Gastroesophageal sphincter (tissue), 4 donors: Measurements from ENCODE around the gene RNF223. TPM values are rescaled to one million over a fixed set of nuclear protein-coding genes. Genes with fewer than 3 reads are reported as not detected.

Experiments
- ATAC-seq: fragments of 150-250 bp; one replicate; pipeline ENCODE4 v1.9.1; 2016; ENCODE audit warnings: mild to moderate bottlenecking, moderate library complexity
- H3K27ac ChIP-seq, 4 donors: fragments of 200-600 bp; sonication (generic) in 3 of 4; 1 replicate in 3 of 4; 2 replicates in 1 of 4; pipeline ENCODE4 v1.5.1; 2016 to 2019
- H3K27me3 ChIP-seq: fragments of 200-600 bp; sonication (generic); one replicate; pipeline ENCODE4 v1.5.1; 2019
- H3K36me3 ChIP-seq, 2 donors: fragments of 200-600 bp; sonication (generic); one replicate each; pipeline ENCODE4 v1.5.1; 2019; ENCODE audit warnings: control low read depth in 1 of 2
- H3K4me1 ChIP-seq, 3 donors: fragments of 200-600 bp; sonication (generic); 1 replicate in 2 of 3; 2 replicates in 1 of 3; pipeline ENCODE4 v1.5.1; 2016 to 2019; ENCODE audit warnings: control low read depth in 2 of 3
- H3K4me3 ChIP-seq, 2 donors: fragments of 200-600 bp; sonication (generic); one replicate each; pipeline ENCODE4 v1.5.1; 2019; ENCODE audit warnings: mild to moderate bottlenecking in 1 of 2, moderate library complexity in 1 of 2
- H3K9me3 ChIP-seq, 3 donors: fragments of 200-600 bp; sonication (generic); one replicate each; pipeline ENCODE4 v1.5.1; 2017 to 2019; ENCODE audit warnings: control low read depth in 2 of 3
- EP300 ChIP-seq: sonication (generic); formaldehyde crosslinking; IDR thresholded peaks from one replicate; pipeline ENCODE4 v1.6.1; 2017; ENCODE audit warnings: antibody characterized with exemption, mild to moderate bottlenecking
- POLR2A ChIP-seq, 2 donors: fragments of 450-650 bp; IDR thresholded peaks; one replicate each; pipeline ENCODE4 v1.6.1; 2017; ENCODE audit warnings: antibody characterized with exemption in 2 of 2, mild to moderate bottlenecking in 2 of 2, moderate library complexity in 1 of 2
- POLR2AphosphoS5 ChIP-seq: sonication (generic); formaldehyde crosslinking; IDR thresholded peaks from one replicate; pipeline ENCODE4 v1.6.1; 2017; ENCODE audit warnings: antibody characterized with exemption
- WGBS, 2 donors: methylation state at CpG; one replicate each; pipeline ENCODE4 v1.1.5; 2018; ENCODE audit warnings: low coverage in 1 of 2; 5-methylcytosine and 5-hydroxymethylcytosine counted together
- total RNA-seq, 4 donors: library from RNA; depleted of rRNA; stranded (reverse); fragments of >200 nt; gene quantifications; one replicate each; pipeline ENCODE4 v1.1.0, GENCODE V29; 2016
- TF ChIP-seq, protein P1 (sequence below), 4 experiments: fragments of 200-600 bp in 2 of 4; fragments of 450-650 bp in 2 of 4; sonication (generic) in 1 of 4; IDR thresholded peaks; one replicate each; pipeline ENCODE4 v1.5.1; 2017 to 2019; ENCODE audit warnings: antibody characterized with exemption in 4 of 4, mild to moderate bottlenecking in 2 of 4, moderate library complexity in 2 of 4

Gene RNF223
- total RNA-seq, 4 donors from 2014 or later: 1.1 TPM; not detected in 3

GRCh38 chr1:1115786-1116700 lies 41.9 kb upstream of the RNF223 start, which contains the start of gene C1orf159:
Gene C1orf159 (minus strand): TSS chr1:1116089. CDS start chr1:1091543, 24,546 bp downstream.
- Histone ChIP-seq H3K9me3 (peaks cover 0 to 3% (median 0%) of the 10 kb centered on the region in 3 donors), H3K4me1 (peaks cover 0 to 21% (median 4%) of the 10 kb centered on the region in 3 donors), H3K27me3 (peaks cover 39% of the 10 kb centered on the region), H3K36me3 (peaks cover 0 to 23% of the 10 kb centered on the region in 2 donors), H3K4me3 (peak within 1 kb of the TSS; percentile 95 to 97), H3K27ac (peak within 1 kb of the TSS; percentile 52 to 89 (median 86))
- 0% methylated on average over 9 of the region's 128 CpGs; no CpG with 5 or more reads in 1 of the 2 donors for WGBS, 2 donors
- peak; percentile 100 for ATAC-seq
- TF ChIP-seq POLR2AphosphoS5 (peak; percentile 15), POLR2A (IDR thresholded peaks at IDR 0.05) (peak in 1 of 2 donors; percentile 25), EP300 (no peak)
- TF ChIP-seq, protein P1, sequence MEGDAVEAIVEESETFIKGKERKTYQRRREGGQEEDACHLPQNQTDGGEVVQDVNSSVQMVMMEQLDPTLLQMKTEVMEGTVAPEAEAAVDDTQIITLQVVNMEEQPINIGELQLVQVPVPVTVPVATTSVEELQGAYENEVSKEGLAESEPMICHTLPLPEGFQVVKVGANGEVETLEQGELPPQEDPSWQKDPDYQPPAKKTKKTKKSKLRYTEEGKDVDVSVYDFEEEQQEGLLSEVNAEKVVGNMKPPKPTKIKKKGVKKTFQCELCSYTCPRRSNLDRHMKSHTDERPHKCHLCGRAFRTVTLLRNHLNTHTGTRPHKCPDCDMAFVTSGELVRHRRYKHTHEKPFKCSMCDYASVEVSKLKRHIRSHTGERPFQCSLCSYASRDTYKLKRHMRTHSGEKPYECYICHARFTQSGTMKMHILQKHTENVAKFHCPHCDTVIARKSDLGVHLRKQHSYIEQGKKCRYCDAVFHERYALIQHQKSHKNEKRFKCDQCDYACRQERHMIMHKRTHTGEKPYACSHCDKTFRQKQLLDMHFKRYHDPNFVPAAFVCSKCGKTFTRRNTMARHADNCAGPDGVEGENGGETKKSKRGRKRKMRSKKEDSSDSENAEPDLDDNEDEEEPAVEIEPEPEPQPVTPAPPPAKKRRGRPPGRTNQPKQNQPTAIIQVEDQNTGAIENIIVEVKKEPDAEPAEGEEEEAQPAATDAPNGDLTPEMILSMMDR (IDR thresholded peaks at IDR 0.05): peak in 3 of 4 experiments; percentile 8 to 32 (median 14)

DNA sequence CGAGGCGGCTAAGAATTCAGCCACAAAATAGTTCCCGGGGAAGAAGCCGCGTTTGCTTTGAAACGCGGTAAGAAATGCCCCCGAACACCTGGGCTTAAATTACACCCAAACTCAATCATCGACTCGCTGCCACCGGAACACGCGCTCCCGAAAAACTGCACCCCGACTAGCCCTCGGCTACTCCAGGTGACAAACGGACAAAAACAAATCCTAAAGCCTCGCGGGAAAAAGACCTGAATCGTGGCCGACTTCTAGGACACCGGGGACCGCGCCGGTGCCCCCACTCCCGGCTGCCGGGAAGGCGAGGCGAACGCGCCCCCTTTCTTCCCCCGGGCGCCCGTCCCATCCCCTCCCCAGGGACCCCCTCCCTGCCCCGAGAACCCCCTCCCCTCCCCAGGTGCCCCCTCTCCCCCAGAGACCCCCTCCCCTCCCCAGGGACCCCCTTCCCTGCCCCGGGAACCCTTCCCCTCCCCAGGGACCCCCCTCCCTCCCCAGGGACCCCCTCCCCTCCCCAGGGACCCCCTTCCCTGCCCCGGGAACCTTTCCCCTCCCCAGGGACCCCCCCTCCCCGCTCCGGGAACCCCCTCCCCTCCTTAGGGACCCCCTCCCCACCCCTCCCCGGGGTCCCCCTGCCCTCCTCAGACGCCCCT lies 41.2 kb upstream of the RNF223 start:
- ATAC-seq: no peak
- WGBS, 2 donors: 5 to 7% methylated on average over 14 to 17 of the region's 41 CpGs
- TF ChIP-seq POLR2AphosphoS5 (no peak), EP300 (no peak), POLR2A (IDR thresholded peaks at IDR 0.05) (no peak)
- TF ChIP-seq, protein P1 (IDR thresholded peaks at IDR 0.05): no peak
- Histone ChIP-seq H3K36me3 (peaks cover 0 to 23% of the 10 kb centered on the region in 2 donors), H3K27me3 (peaks cover 31% of the 10 kb centered on the region), H3K27ac (peak overlapping the region; percentile 52 to 89 (median 86)), H3K4me1 (peaks cover 0 to 21% (median 4%) of the 10 kb centered on the region in 3 donors), H3K9me3 (peaks cover 0 to 3% (median 0%) of the 10 kb centered on the region in 3 donors), H3K4me3 (peak overlapping the region; percentile 95 to 97)

DNA sequence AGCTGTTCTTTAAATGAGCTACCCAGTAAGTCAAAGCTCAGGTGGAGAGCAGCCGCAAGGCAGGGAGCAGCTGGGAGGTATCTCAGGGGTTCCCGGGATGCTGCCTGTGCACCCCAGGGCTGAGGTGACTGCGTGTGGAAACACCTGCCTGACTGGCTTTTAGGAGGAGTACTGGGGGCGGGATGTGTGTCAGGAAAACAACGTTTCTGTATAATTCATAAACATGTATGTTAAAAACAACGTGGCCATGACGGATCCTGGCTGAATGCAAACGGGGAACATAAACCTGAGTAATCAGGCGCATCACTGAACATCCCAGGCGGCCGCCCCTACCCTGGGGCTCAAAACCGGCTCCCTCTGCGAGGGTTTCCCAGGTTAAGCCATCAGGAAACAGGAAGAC lies 40.3 kb upstream of the RNF223 start:
- H3K9me3 ChIP-seq: peaks cover 0 to 3% (median 0%) of the 10 kb centered on the region in 3 donors
- no peak for ATAC-seq
- TF ChIP-seq POLR2AphosphoS5: no peak
- no peak for TF ChIP-seq EP300
- TF ChIP-seq POLR2A (IDR thresholded peaks at IDR 0.05): no peak
- TF ChIP-seq, protein P1 (IDR thresholded peaks at IDR 0.05): no peak
- H3K4me1 ChIP-seq: peaks cover 0 to 21% (median 4%) of the 10 kb centered on the region in 3 donors
- peaks cover 23% of the 10 kb centered on the region for H3K27me3 ChIP-seq
- no peak overlapping the region for H3K27ac ChIP-seq
- peaks cover 0 to 23% of the 10 kb centered on the region in 2 donors for H3K36me3 ChIP-seq
- 83 to 100% methylated on average over 2 to 10 of the region's 13 CpGs for WGBS, 2 donors
- H3K4me3 ChIP-seq: no peak overlapping the region

- no peak overlapping the region for H3K27ac ChIP-seq
- peaks cover 0 to 3% (median 0%) of the 10 kb centered on the region in 3 donors for H3K9me3 ChIP-seq
- no peak for ATAC-seq
- H3K27me3 ChIP-seq: peaks cover 3% of the 10 kb centered on the region
- 88 to 96% methylated on average over 15 to 19 of the region's 30 CpGs for WGBS, 2 donors
- H3K4me3 ChIP-seq: no peak overlapping the region
- TF ChIP-seq, protein P1 (IDR thresholded peaks at IDR 0.05): no peak
- no peak for TF ChIP-seq POLR2A (IDR thresholded peaks at IDR 0.05)
- TF ChIP-seq POLR2AphosphoS5: no peak
- TF ChIP-seq EP300: no peak
- peaks cover 0 to 21% (median 4%) of the 10 kb centered on the region in 3 donors for H3K4me1 ChIP-seq
- H3K36me3 ChIP-seq: peaks cover 0 to 23% of the 10 kb centered on the region in 2 donors
Observed at GRCh38 chr1:1112237-1112985, 38.3 kb upstream of the RNF223 start.
